SK-N-MC (cell line): Measurements from ENCODE around the gene ZFYVE28.

Experiments used
- DNase-seq: peaks from one replicate; pipeline ENCODE4 v3.0.0-alpha.2; 2011; ENCODE audit warnings: low read depth, low spot score
- H3K27ac ChIP-seq: fragments of 200-600 bp; sonication (generic); 2 replicates; pipeline ENCODE4 v1.5.1; 2016; ENCODE audit warnings: mixed run types
- H3K36me3 ChIP-seq: fragments of 200-600 bp; sonication (generic); 2 replicates; pipeline ENCODE4 v1.6.1; 2017; ENCODE audit warnings: antibody characterized with exemption, low read length, mixed read lengths; ENCODE audit not compliant: insufficient read depth
- H3K4me3 ChIP-seq: fragments of 200-600 bp; sonication (generic); 2 replicates; pipeline ENCODE4 v1.5.1; 2016
- H3K9ac ChIP-seq: fragments of 200-600 bp; sonication (generic); 2 replicates; pipeline ENCODE4 v1.8.0; 2017; ENCODE audit warnings: mixed run types, mixed read lengths; ENCODE audit not compliant: insufficient read length
- H3K9me3 ChIP-seq: fragments of 200-600 bp; sonication (generic); 2 replicates; pipeline ENCODE4 v1.6.1; 2017; ENCODE audit warnings: low read depth, mild to moderate bottlenecking, antibody characterized with exemption, low read length, moderate library complexity, mixed read lengths
- EZH2 ChIP-seq: fragments of 200-600 bp; sonication (generic); IDR thresholded peaks from one replicate; pipeline ENCODE4 v1.6.1; 2017; ENCODE audit warnings: antibody characterized with exemption
- FOXP2 ChIP-seq: optimal IDR thresholded peaks from 2 replicates; pipeline ENCODE3; 2011; ENCODE audit warnings: mild to moderate bottlenecking, moderate library complexity; ENCODE audit not compliant: insufficient read depth; ENCODE audit errors: extremely low read length, control extremely low read depth
- POLR2AphosphoS5 ChIP-seq: IDR thresholded peaks from 2 replicates; pipeline ENCODE4 v1.6.1; 2012; ENCODE audit warnings: mild to moderate bottlenecking, low read depth, low read length, borderline replicate concordance

The ZFYVE28 gene

DNA sequence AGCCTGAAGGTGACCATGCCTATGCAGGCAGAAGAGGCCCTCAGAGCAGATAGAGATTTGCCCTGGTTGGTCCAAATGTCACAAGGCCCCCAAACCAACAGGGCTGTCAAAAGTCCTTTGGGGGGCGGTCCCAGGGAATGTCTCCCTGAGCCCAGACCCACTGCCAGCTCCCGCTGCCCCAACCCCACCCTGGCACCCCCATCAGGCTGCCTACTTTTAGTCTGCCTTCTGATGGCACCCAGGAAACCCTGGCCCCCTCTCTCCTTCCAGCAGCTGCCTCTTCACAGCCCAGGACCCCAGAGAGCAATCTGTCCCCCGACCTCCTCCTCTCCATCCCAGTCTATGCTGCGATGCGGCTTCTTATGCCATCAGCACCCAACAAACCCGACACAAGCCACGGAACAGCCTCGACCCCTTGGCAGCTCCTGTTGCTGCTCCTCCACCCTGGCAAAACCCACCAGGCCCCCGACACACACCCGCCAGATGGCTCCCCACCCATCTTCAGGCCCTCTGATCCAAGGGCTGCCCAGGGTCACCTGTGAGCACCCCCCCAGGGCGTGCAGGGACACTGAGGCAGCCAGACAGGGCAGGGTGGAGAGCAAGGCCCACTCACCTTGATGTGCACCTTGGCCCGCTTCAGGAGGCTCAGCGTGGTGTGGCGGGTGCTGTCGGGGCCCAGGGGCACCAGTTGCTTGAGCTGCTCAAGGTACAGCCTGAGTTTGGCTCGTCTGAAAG lies 166.5 kb downstream of the ZFYVE28 start:
- Histone ChIP-seq H3K9ac (no peak overlapping the region), H3K9me3 (no peaks in the 10 kb centered on the region), H3K36me3 (no peaks in the 10 kb centered on the region), H3K4me3 (no peak overlapping the region), H3K27ac (no peak overlapping the region)
- no peak for DNase-seq
- TF ChIP-seq POLR2AphosphoS5: no peak
- TF ChIP-seq EZH2: no peak
- no peak for TF ChIP-seq FOXP2

DNA sequence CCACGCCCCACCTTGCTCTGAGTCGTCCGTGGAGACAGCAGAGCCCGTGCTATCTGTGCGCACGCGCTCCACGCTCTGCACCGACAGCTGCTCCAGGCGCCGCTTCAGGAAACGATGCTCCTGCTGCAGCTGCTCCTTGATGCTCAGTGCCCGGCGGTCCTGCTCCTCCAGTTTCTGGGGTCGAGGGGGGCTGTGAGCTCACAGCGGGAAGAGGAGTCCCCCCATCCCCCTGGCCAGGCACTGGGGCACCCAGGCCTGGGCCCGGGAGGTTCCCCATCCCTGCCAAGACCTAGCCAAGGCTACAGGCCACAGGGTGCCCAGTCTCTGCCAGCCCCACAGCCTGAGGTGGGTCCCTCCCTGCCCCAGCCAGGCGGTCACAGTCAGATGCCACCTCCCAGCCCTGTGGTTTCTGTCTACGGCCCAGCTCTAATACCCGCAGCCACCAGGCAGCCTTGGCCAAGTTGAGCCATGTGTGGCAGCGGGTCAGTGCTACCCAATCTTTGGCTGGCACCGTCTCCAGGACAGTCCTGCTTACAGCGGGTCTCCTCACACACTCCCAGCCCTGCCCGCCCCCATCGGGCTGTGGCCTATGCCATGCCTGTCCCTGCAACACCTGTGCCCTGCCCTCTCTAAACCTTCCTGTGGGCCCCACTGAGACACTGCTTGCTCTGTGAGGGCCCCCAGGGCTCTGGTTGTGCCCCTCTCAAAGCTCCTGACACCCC lies 167.2 kb downstream of the ZFYVE28 start:
- DNase-seq: no peak
- no peaks in the 10 kb centered on the region for H3K36me3 ChIP-seq
- no peak overlapping the region for H3K9ac ChIP-seq
- no peak overlapping the region for H3K4me3 ChIP-seq
- H3K27ac ChIP-seq: no peak overlapping the region
- TF ChIP-seq FOXP2 (no peak), EZH2 (no peak), POLR2AphosphoS5 (no peak)
- H3K9me3 ChIP-seq: no peaks in the 10 kb centered on the region

DNA sequence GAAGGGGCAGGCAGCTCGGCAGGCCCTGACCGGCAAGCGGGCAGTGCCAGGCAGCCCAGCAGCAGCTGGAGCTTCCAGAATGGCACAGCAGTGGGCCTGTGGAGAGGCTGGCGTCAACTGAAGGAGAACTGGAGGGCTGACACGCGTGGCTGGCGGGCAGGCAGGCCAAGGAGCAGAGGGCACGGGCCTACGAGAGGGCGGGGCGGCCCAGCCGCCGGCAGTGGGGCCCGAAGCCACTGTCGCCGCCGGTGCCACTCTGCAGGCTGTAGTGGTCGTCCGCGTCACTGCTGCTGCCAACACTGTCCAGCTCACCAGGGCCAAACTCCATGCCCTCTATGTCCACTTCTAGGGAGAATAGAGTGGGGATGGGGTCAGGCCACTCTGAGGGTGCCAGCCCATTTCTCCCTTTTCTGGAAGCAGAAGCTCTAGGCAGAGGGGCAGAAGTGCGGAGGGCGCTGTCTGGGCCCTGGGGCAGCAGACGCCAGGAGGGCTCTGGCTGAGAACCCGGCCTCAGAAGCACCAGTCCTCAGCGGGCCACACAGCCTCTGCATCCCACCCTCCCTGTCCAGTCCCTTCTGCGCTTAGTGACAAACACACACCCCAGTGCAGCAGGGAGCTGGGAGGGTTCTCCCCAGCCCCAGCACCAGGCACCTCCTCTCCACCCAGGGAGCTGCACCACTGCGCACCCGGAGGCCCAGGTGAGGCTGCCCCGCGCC lies 167.9 kb downstream of the ZFYVE28 start:
- Histone ChIP-seq H3K27ac (no peak overlapping the region), H3K36me3 (no peaks in the 10 kb centered on the region), H3K4me3 (no peak overlapping the region), H3K9ac (no peak overlapping the region), H3K9me3 (no peaks in the 10 kb centered on the region)
- TF ChIP-seq FOXP2: no peak
- TF ChIP-seq EZH2: no peak
- TF ChIP-seq POLR2AphosphoS5: no peak
- no peak for DNase-seq

DNA sequence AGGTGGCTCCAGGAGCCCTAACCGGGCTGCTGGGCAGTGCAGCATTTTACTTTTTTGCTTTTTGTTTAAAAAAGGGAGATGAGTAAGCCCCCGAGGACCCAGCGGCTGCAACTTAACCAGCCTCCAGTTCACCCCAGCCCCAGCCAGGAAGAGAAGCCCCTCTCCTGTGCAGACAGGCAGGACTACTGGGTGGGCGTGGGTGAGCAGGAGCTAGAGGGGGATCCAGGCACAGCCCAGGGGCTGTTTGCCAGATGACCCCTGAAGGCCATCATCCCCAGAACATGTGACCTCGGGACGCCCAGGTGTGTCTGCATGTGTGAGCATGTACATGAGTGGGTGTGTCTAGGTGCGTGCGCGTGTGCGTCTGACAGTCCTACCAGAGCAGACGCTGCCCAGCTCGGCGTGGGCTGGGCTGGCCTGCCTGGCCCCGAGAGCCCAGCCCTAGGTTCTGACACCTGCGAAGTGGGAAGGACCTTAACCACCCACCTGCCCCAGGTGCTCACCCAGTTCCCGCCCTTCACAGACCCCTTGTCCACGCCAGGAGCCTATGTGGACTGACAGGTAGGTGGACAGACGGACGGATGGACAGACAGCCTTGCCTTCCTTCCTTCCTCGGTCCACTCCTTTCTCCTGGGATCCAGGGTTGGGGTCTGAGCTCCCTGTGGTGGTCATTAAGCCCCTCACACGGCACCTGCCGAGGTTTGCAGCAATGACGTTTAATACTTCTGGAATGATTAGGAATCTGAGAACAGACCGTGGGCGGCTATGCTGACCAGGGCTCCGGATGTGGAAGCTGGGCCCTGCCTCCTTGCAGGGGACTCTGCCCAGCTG lies 168.7 kb downstream of the ZFYVE28 start:
- no peak overlapping the region for H3K27ac ChIP-seq
- H3K36me3 ChIP-seq: no peaks in the 10 kb centered on the region
- no peaks in the 10 kb centered on the region for H3K9me3 ChIP-seq
- no peak overlapping the region for H3K9ac ChIP-seq
- DNase-seq: no peak
- TF ChIP-seq POLR2AphosphoS5 (no peak), EZH2 (no peak), FOXP2 (no peak)
- H3K4me3 ChIP-seq: no peak overlapping the region

DNA sequence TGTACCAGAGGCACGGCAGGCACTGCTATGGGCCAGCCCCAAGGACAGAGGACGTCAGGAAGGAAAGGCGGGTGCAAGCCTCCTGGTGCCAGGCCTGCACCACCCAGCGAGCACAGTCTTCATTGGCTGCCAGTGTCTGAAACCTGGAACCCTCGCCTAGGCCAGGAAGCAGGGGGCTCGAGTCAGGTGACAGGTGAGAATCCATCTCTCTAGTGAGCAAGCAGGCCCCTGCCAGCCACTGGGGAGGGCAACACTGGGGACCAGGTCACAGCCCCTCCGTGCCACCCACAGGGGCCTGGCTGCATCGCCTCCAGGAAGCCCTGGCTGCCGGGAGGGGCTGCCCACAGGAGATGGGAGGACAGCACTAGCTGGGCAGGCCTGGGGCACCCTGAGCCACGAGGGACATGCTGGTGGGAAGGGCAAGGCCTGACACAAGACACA lies 169.6 kb downstream of the ZFYVE28 start:
- TF ChIP-seq POLR2AphosphoS5 (no peak), EZH2 (no peak), FOXP2 (no peak)
- Histone ChIP-seq H3K27ac (no peak overlapping the region), H3K36me3 (no peaks in the 10 kb centered on the region), H3K9me3 (no peaks in the 10 kb centered on the region), H3K9ac (no peak overlapping the region), H3K4me3 (no peak overlapping the region)
- no peak for DNase-seq

DNA sequence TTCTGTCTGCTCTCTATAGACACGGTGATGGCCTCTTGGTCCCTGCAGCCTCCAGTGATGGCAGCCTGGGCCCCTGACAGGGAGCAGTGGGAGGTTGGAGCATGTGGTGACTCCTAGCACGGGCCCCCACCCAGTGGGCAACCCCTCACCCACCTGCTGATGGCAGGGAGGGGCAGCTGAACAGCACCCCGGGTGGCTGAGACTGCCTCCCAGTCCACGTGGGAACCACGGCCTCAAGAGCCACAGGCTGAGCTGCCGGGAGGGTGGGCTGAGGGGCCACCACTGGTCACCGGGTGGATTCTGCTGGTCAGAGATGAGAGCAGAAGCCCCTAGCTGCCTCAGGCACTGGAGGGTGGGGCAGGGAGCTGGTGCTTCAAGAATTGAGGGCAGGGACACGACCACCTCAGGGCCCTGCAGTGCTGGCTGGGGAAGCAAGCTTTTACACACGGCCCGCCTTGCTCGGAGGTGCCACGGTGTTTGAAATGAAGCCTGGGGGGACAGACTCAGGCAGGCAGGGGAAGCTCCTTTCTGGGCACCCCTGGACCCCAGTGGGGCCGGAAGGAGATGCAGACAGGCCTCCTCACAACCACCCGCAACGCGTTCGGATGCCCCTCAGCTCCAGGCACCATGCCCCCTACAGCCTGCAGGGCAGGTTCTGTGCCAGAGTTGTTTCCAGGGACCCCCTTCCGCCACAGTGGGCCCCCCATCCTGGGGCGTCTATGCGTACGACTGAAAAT lies 170.2 kb downstream of the ZFYVE28 start:
- no peak for TF ChIP-seq EZH2
- TF ChIP-seq FOXP2: no peak
- TF ChIP-seq POLR2AphosphoS5: no peak
- DNase-seq: no peak
- no peak overlapping the region for H3K9ac ChIP-seq

More for the DNA sequence above, 170.2 kb downstream of the ZFYVE28 start:
- Histone ChIP-seq H3K4me3 (no peak overlapping the region), H3K36me3 (no peaks in the 10 kb centered on the region), H3K27ac (no peak overlapping the region), H3K9me3 (no peaks in the 10 kb centered on the region)
